SU-DHL-6 (cell line): ENCODE results near the gene SEMA3G.

Experiments
- CTCF ChIP-seq: fragments of 200-600 bp; sonication (generic); IDR thresholded peaks from one replicate; pipeline ENCODE4 v1.5.1; 2017; ENCODE audit warnings: antibody characterized with exemption, mild to moderate bottlenecking, low read length, moderate library complexity; ENCODE audit not compliant: insufficient read depth, poor library complexity, severe bottlenecking
- EZH2phosphoT487 ChIP-seq: fragments of 200-600 bp; sonication (generic), shearing (Covaris generic); conservative IDR thresholded peaks from 2 replicates; pipeline ENCODE4 v1.6.1; 2018; ENCODE audit warnings: mild to moderate bottlenecking, antibody characterized with exemption, low read length, moderate library complexity, mixed read lengths

GRCh38 chr3:52387481-52387880, 57.4 kb downstream of the SEMA3G start:
- TF ChIP-seq CTCF (no peak), EZH2phosphoT487 (no peak)
